Activated CD8-positive, alpha-beta T cell treated with anti-CD3 and anti-CD28 coated beads for 36 hours (primary cell): Measurements from ENCODE around the gene GPC5. TPM values are rescaled to one million over a fixed set of nuclear protein-coding genes. Genes with fewer than 3 reads are reported as not detected.

Experiments
- ATAC-seq: fragments of 200-7000 bp; cut with Tn5 transposase; one replicate; pipeline ENCODE4 v1.10.0; 2021; ENCODE audit warnings: mild to moderate bottlenecking, moderate library complexity
- CTCF ChIA-PET: fragments of 350-600 bp; sonication (Branson Sonifier 250); formaldehyde crosslinking; loops from one replicate; lab custom pipeline; 2021; ENCODE audit warnings: antibody characterized with exemption; lab: Charles Lee
- POLR2A ChIA-PET: fragments of 350-600 bp; sonication (Branson Sonifier 250); formaldehyde crosslinking; loops from one replicate; lab custom pipeline; 2021; ENCODE audit warnings: antibody characterized with exemption; lab: Charles Lee
- DNase-seq: peaks from one replicate; pipeline ENCODE4 v3.0.0-alpha.2; 2020
- H3K27ac Mint-ChIP-seq: one replicate; pipeline ENCODE4 v1.8.0; 2021; ENCODE audit warnings: mild to moderate bottlenecking, mixed read lengths
- H3K27me3 Mint-ChIP-seq: one replicate; pipeline ENCODE4 v1.8.0; 2021; ENCODE audit warnings: mixed read lengths
- H3K36me3 Mint-ChIP-seq: one replicate; pipeline ENCODE4 v1.8.0; 2021; ENCODE audit warnings: low read depth, mixed read lengths
- H3K4me1 Mint-ChIP-seq: one replicate; pipeline ENCODE4 v1.8.0; 2021; ENCODE audit warnings: low read depth, mixed read lengths
- H3K4me3 Mint-ChIP-seq: one replicate; pipeline ENCODE4 v1.8.0; 2021; ENCODE audit warnings: mild to moderate bottlenecking, moderate library complexity, mixed read lengths
- H3K9me3 Mint-ChIP-seq: one replicate; pipeline ENCODE4 v1.8.0; 2021; ENCODE audit warnings: mixed read lengths
- CTCF ChIP-seq: fragments of 200-600 bp; IDR thresholded peaks from one replicate; pipeline ENCODE4 v1.8.0; 2022; ENCODE audit warnings: antibody characterized with exemption, mild to moderate bottlenecking
- intact Hi-C: fragments of 100-400 bp; cut with micrococcal nuclease; formaldehyde crosslinking; loops from one replicate; pipeline ENCODE4 v1.10.0; 2022
- total RNA-seq, 2 experiments: library from RNA; stranded (reverse); gene quantifications; one replicate each; pipeline ENCODE4 v1.2.3, GENCODE V29; 2021

The GPC5 gene
- total RNA-seq, 2 experiments from 2014 or later, result 0.13 to 0.14 TPM

GRCh38 chr13:91397595-91397994 is 826 bp upstream of the GPC5 start:
- Mint-ChIP-seq H3K4me1 (peaks cover 15% of the 10 kb centered on the region), H3K4me3 (no peak overlapping the region), H3K27ac (no peak overlapping the region), H3K9me3 (no peaks in the 10 kb centered on the region), H3K27me3 (peaks cover 51% of the 10 kb centered on the region), H3K36me3 (no peaks in the 10 kb centered on the region)
- no peak for ATAC-seq
- intact Hi-C loops, result loop anchor here (5.0 kb wide), 1 partner anchor 85 kb away; no protein-coding TSS in a partner anchor
- no peak for TF ChIP-seq CTCF
- CTCF ChIA-PET, result no interaction called here
- DNase-seq, result no peak
- POLR2A ChIA-PET, result no interaction called here

- Mint-ChIP-seq H3K27me3 (peaks cover 53% of the 10 kb centered on the region), H3K4me3 (peak overlapping the region; percentile 60), H3K27ac (no peak overlapping the region), H3K36me3 (no peaks in the 10 kb centered on the region), H3K9me3 (no peaks in the 10 kb centered on the region), H3K4me1 (peaks cover 15% of the 10 kb centered on the region)
- ChIA-PET POLR2A (interaction anchor here (0.8 kb wide), 1 partner anchor 42 kb away, joined by 3 read pairs; no protein-coding TSS in a partner anchor), CTCF (interaction anchor here (0.7 to 2.3 kb wide), 4 partner anchors 12 to 132 kb away, joined by 3 to 5 read pairs (median 3); no protein-coding TSS in a partner anchor)
- ATAC-seq (no peak), DNase-seq (no peak)
- TF ChIP-seq CTCF, result no peak
- intact Hi-C loops, result loop anchor here (5.0 to 10.0 kb wide), 3 partner anchors 32 to 265 kb away; no protein-coding TSS in a partner anchor
These were observed 1.0 kb downstream of the GPC5 start for GRCh38 chr13:91399189-91400062.

- Mint-ChIP-seq H3K27ac (no peak overlapping the region), H3K36me3 (no peaks in the 10 kb centered on the region), H3K9me3 (no peaks in the 10 kb centered on the region), H3K27me3 (peaks cover 47% of the 10 kb centered on the region), H3K4me3 (no peak overlapping the region), H3K4me1 (peaks cover 15% of the 10 kb centered on the region)
- no peak for DNase-seq
- intact Hi-C loops, result loop anchor here (5.0 to 10.0 kb wide), 2 partner anchors 33 to 265 kb away; no protein-coding TSS in a partner anchor
- no peak for TF ChIP-seq CTCF
- no peak for ATAC-seq
- ChIA-PET POLR2A (no interaction called here), CTCF (interaction anchor here (0.7 to 2.3 kb wide), 4 partner anchors 13 to 131 kb away, joined by 3 to 5 read pairs (median 3); no protein-coding TSS in a partner anchor)
These were observed 1.6 kb downstream of the GPC5 start for GRCh38 chr13:91400063-91400399.

GRCh38 chr13:91400671-91401070 is 2.2 kb downstream of the GPC5 start:
- no peak overlapping the region for H3K4me3 Mint-ChIP-seq
- ATAC-seq, result no peak

More at GRCh38 chr13:91400671-91401070, 2.2 kb downstream of the GPC5 start:
- H3K27me3 Mint-ChIP-seq, result peaks cover 41% of the 10 kb centered on the region
- DNase-seq, result no peak
- H3K36me3 Mint-ChIP-seq, result no peaks in the 10 kb centered on the region
- no peaks in the 10 kb centered on the region for H3K9me3 Mint-ChIP-seq
- ChIA-PET CTCF (interaction anchor here (1.3 to 2.3 kb wide), 2 partner anchors 27 to 87 kb away, joined by 3 to 5 read pairs; no protein-coding TSS in a partner anchor), POLR2A (no interaction called here)
- intact Hi-C loops, result loop anchor here (5.0 to 10.0 kb wide), 2 partner anchors 33 to 266 kb away; no protein-coding TSS in a partner anchor
- peaks cover 15% of the 10 kb centered on the region for H3K4me1 Mint-ChIP-seq
- no peak for TF ChIP-seq CTCF
- no peak overlapping the region for H3K27ac Mint-ChIP-seq
